HG02623 (cell line): ENCODE results near the gene MPZL1.
"Not testable (repeated sequence)": the region's sequence is repeated elsewhere in the genome, so short reads cannot be mapped to it uniquely, and the experiment has no call there.

Experiments
- ATAC-seq: cut with Tn5 transposase; IDR thresholded peaks from one replicate; pipeline ENCODE4 v1.9.1; 2021; ENCODE audit warnings: moderate library complexity; ENCODE audit not compliant: unreplicated experiment

MPZL1 gene

DNA sequence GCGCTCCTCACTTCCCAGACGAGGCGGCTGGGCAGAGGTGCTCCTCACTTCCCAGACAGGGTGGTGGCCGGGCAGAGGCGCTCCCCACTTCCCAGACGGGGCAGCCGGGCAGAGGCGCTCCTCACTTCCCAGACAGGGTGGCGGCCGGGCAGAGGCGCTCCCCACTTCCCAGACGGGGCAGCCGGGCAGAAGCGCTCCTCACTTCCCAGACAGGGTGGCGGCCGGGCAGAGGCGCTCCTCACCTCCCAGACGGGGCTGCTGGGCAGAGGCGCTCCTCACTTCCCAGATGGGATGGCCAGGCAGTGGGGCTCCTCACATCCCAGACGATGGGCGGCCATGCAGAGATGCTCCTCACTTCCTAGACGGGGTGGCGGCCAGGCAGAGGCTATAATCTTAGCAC, 84.5 kb downstream of the MPZL1 start:
- not testable (repeated sequence) for ATAC-seq

GRCh38 chr1:167806676-167807075, 84.9 kb downstream of the MPZL1 start:
- ATAC-seq = not testable (repeated sequence)

DNA sequence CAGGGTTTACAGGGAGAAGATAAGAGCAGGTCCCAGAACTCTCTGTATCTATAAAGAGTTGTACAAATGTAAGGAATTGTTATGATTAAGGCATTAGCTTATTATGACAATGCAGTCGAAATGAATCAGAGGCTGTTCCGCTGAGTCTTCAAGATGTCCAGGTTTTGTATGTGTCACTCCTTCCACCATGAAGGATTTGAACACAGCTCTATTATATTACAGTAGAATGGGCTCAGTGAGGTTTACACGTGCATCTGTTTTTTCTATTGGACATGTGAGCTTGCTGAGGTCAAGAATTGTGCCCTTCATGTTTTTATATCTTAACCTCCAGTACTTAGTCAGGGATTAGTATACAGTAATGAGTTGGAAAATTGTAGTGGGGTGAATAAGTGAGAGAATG, 86.3 kb downstream of the MPZL1 start:
- ATAC-seq = no peak

DNA sequence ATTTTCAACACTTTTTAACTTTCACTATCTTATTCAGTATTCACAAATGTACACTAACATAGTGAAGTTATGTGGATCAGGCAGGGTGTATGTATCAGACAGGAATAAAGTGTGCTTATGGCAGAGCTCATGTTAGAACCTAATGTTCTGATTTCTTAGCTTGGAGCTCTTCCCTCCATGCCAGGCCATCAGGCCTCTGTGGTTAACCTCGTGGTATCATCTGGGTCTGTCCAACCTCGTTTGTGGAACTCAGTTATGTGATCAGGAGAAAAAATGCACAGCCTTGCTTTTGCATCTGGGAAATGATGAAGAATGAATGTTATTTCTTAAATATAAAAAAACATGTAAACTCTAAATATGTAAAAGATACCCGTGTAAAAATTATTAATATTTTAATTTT, 86.9 kb downstream of the MPZL1 start:
- ATAC-seq = no peak

DNA sequence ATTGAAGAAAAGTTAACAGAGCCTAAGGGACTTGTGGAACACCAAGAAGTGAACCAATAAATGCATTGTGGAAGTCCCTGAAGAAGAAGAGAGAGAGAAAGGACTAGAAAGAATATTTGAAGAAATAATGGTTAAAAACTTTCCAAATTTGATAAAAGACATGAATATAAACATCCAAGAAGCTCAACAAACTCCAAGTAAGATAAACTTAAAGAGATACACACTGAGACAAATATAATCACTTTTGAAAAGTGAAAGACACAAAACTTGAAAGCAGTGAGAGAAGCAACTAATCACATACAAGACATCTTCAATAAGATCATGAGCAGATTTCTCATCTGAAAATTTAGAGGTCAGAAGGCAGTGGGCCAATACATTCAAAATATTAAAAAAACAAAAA, 91.2 kb downstream of the MPZL1 start:
- ATAC-seq = no peak

DNA sequence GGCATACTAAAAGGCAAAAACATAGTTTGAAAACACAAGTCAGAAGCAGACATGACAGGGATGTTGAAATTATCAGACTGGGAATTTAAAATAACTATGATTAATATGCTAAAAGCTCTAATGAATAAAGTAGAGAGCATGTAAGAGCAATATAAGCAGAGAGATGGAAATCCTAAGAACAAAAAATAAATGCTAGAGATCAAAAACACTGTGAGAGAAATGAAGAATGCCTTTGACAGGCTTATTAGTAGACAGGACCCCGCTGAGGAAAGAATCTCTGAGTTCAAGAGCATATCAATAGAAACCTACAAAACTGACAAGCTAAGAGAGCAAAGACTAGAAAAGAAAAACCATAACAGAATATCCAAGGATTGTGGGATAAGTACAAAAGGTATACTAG, 93.9 kb downstream of the MPZL1 start:
- no peak for ATAC-seq

DNA sequence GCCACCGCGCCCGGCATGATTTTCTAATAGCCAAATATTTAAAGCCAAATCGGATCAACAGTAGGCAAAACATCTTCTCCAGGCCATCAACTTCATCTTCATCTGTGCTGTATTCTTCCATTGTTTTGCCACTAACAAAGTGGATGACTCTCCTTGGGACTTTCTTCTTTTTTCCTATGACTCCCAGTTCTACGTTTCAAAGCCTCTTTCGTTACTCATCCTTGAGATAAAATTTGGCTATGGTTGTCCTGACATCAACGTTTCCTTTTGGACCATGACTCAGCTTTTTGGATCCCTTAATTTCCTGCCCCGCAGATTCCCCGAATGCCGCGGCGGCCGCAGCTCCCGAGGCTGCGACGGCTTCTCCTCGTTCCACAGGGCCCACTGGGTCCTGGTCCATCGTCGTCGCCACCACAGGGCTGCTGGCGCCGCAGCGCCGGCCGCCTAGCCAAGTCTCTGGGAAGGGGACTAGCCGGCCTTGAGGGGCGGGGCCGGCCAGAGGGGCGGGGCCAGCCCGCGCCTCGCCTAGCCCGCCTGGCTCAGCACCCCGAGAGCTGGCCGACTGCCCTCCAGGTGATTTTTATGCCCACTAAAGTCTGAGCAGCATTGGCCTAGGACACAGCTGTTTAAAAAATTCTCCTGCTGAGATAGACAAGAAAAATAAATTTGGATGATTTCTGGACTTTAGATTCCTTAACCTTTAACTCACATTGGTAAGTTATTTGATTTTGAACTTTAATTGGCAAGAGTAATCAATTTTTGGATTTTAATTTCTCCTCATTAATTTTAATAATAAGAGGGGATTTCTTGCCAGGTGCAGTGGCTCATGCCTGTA, 98.3 kb downstream of the MPZL1 start:
- no peak for ATAC-seq

- no peak for ATAC-seq
Measured at GRCh38 chr1:167820684-167821355, 99.0 kb downstream of the MPZL1 start.

DNA sequence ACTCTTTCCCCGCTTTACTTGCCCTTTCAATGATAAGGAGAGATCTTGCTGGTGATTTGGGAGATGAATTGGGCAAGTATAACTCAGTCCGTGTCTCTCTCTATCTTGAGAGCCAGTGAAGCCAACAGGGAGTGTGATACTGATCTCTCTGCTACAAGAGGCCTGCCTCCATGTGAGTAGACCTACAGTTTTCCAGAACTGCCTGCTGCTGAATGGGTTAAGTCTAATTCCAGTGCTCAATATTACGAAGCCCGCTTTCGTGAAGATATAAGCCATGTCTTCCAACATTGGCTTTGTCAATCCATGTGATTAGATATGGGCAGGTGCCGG, 99.5 kb downstream of the MPZL1 start:
- ATAC-seq = no peak

GRCh38 chr1:167821969-167822685, 100.3 kb downstream of the MPZL1 start:
- no peak for ATAC-seq

GRCh38 chr1:167824163-167824794, 102.5 kb downstream of the MPZL1 start:
- ATAC-seq = no peak

GRCh38 chr1:167825419-167826079, 103.8 kb downstream of the MPZL1 start:
- no peak for ATAC-seq

DNA sequence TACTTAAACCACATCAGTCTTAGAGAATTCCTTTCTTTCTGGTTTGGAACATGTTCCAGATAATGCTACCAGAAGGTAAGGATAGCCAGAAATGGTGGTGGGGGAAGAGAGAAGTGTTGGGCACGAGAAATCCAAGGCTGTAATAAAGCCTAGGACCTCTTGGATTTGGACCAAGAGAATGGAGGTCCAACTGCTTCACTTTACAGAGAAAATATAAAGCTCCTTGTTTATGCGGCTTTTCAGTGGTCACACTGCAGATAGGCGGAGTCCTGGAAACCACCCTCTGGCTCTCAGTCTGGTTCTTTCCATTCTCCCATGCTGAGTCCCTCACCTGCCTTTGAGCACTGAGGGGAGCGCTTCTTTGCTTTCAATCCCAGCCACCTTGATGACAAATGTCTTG, 104.3 kb downstream of the MPZL1 start:
- no peak for ATAC-seq

- ATAC-seq = no peak
Measured at GRCh38 chr1:167829868-167830267, 108.1 kb downstream of the MPZL1 start.

GRCh38 chr1:167830668-167831067, 108.9 kb downstream of the MPZL1 start:
- ATAC-seq = not testable (repeated sequence)

DNA sequence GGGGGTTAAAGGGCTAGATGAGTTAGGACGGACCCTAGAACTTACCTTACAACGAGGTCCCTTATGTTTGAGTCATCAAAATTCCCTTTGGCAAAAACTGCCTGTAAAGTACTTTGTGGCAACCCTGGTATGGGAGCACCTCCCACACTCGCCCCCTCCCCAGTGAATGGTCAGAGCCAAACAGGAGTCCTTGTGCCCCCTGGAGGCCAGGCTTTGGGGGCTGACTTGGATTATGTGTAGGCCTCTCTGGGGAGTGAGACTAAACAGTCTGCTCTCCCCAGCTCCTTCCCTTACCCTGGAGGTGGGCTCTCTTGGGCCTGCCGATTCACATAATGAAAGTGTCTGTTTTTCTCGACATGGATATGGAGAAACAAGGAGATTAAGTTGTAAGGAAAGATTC, 110.9 kb downstream of the MPZL1 start:
- ATAC-seq = no peak

GRCh38 chr1:167833904-167834303, 112.1 kb downstream of the MPZL1 start:
- no peak for ATAC-seq

DNA sequence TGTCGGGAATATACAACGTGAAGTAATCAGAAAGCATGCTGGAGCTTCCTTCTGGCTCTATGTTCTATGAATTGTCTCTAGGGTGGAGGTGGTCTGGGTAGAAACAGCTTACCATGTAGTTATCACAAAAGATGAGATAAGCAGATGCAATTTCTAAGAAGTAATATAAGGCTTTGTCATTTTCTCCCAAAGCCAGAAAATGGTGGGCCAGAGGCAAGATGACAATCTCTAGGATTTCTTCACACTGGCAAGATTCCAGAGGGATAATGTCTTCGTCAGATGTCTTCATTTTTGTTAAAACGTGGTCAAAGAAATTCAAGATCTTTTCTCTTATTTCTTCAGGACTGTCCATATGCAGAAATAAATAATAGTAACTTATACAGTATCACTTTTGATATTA, 114.4 kb downstream of the MPZL1 start:
- ATAC-seq = no peak

GRCh38 chr1:167837326-167837725, 115.5 kb downstream of the MPZL1 start:
- no peak for ATAC-seq

- ATAC-seq = no peak
Measured at GRCh38 chr1:167839009-167839408, 117.2 kb downstream of the MPZL1 start.
